H9 (cell line): ENCODE results near the gene HOXC6. TPM values are rescaled to one million over a fixed set of nuclear protein-coding genes. Genes with fewer than 3 reads are reported as not detected.
A peak's percentile ranks its signal among the peaks of the same experiment; 100 is the strongest.

ENCODE experiments used
- DNase-seq: peaks from one replicate; pipeline ENCODE4 v3.0.0-alpha.2; 2017
- H2AFZ ChIP-seq: one replicate; pipeline ENCODE4 v1.6.1; 2013; ENCODE audit warnings: mild to moderate bottlenecking, low read length, control low read depth, moderate library complexity
- H2AK5ac ChIP-seq: 2 replicates; pipeline ENCODE4 v1.6.1; 2013; ENCODE audit warnings: low read length, control low read depth, mixed read lengths; ENCODE audit not compliant: insufficient read length
- H2BK120ac ChIP-seq: one replicate; pipeline ENCODE4 v1.6.1; 2013; ENCODE audit warnings: low read depth, mild to moderate bottlenecking, low read length, control low read depth, inconsistent platforms; ENCODE audit not compliant: poor library complexity, severe bottlenecking
- H2BK12ac ChIP-seq: 2 replicates; pipeline ENCODE4 v1.6.1; 2013; ENCODE audit warnings: low read length, control low read depth, mixed read lengths, low read depth; ENCODE audit not compliant: insufficient read length
- H2BK15ac ChIP-seq: 2 replicates; pipeline ENCODE4 v1.6.1; 2013; ENCODE audit warnings: low read depth, low read length, control low read depth
- H2BK20ac ChIP-seq: one replicate; pipeline ENCODE4 v1.6.1; 2013; ENCODE audit warnings: low read depth, mild to moderate bottlenecking, low read length, control low read depth, inconsistent platforms; ENCODE audit not compliant: poor library complexity, severe bottlenecking
- H2BK5ac ChIP-seq: 2 replicates; pipeline ENCODE4 v1.6.1; 2013; ENCODE audit warnings: low read length, control low read depth, mixed read lengths; ENCODE audit not compliant: insufficient read length
- H3K14ac ChIP-seq: 2 replicates; pipeline ENCODE4 v1.6.1; 2013; ENCODE audit warnings: low read length, control low read depth; ENCODE audit not compliant: insufficient read depth
- H3K18ac ChIP-seq: 2 replicates; pipeline ENCODE4 v1.6.1; 2013; ENCODE audit warnings: low read depth, mild to moderate bottlenecking, mixed read lengths, low read length, control low read depth; ENCODE audit not compliant: insufficient read length
- H3K23ac ChIP-seq: 2 replicates; pipeline ENCODE4 v1.6.1; 2013; ENCODE audit warnings: low read length, control low read depth, mixed read lengths, low read depth; ENCODE audit not compliant: insufficient read length
- H3K23me2 ChIP-seq: 2 replicates; pipeline ENCODE4 v1.6.1; 2013; ENCODE audit warnings: low read depth, mild to moderate bottlenecking, mixed read lengths, low read length, control low read depth; ENCODE audit not compliant: insufficient read length, poor library complexity, severe bottlenecking
- H3K27ac ChIP-seq: 2 replicates; pipeline ENCODE4 v1.5.1; 2013; ENCODE audit warnings: low read length, control low read depth, mixed read lengths, low read depth; ENCODE audit not compliant: insufficient read length
- H3K27me3 ChIP-seq: 2 replicates; pipeline ENCODE4 v1.6.1; 2013; ENCODE audit warnings: low read length, control low read depth, inconsistent platforms; ENCODE audit not compliant: insufficient read depth
- H3K4ac ChIP-seq: 2 replicates; pipeline ENCODE4 v1.6.1; 2013; ENCODE audit warnings: low read depth, mild to moderate bottlenecking, control low read depth, inconsistent platforms, low read length, moderate library complexity
- H3K4me1 ChIP-seq: 2 replicates; pipeline ENCODE4 v1.6.1; 2013; ENCODE audit warnings: low read length, control low read depth, inconsistent platforms; ENCODE audit not compliant: insufficient read depth
- H3K4me2 ChIP-seq: 2 replicates; pipeline ENCODE4 v1.6.1; 2013; ENCODE audit warnings: low read length, control low read depth, mixed read lengths; ENCODE audit not compliant: insufficient read length, insufficient read depth
- H3K56ac ChIP-seq: 2 replicates; pipeline ENCODE4 v1.6.1; 2013; ENCODE audit warnings: low read depth, mild to moderate bottlenecking, mixed read lengths, low read length, control low read depth; ENCODE audit not compliant: insufficient read length
- H3K79me1 ChIP-seq: 2 replicates; pipeline ENCODE4 v1.6.1; 2013; ENCODE audit warnings: low read depth, mild to moderate bottlenecking, moderate library complexity, low read length, control low read depth, inconsistent platforms; ENCODE audit not compliant: insufficient read depth, poor library complexity, severe bottlenecking
- H3K79me2 ChIP-seq: 2 replicates; pipeline ENCODE4 v1.6.1; 2013; ENCODE audit warnings: low read length, control low read depth, inconsistent platforms; ENCODE audit not compliant: insufficient read depth
- H3K9ac ChIP-seq: 2 replicates; pipeline ENCODE4 v1.6.1; 2013; ENCODE audit warnings: low read length, control low read depth, mixed read lengths; ENCODE audit not compliant: insufficient read length; ENCODE audit errors: extremely low read depth
- H3K9me3 ChIP-seq: one replicate; pipeline ENCODE4 v1.6.1; 2013; ENCODE audit warnings: low read depth, low read length, inconsistent platforms; ENCODE audit not compliant: control insufficient read depth
- H3T11ph ChIP-seq: one replicate; pipeline ENCODE4 v1.6.1; 2013; ENCODE audit warnings: mild to moderate bottlenecking, low read length, control low read depth, inconsistent platforms
- H4K20me1 ChIP-seq: one replicate; pipeline ENCODE4 v1.6.1; 2013; ENCODE audit not compliant: control insufficient read depth, insufficient read length, insufficient read depth
- H4K5ac ChIP-seq: 2 replicates; pipeline ENCODE4 v1.6.1; 2013; ENCODE audit warnings: low read depth, mild to moderate bottlenecking, mixed read lengths, low read length, control low read depth; ENCODE audit not compliant: insufficient read length
- H4K8ac ChIP-seq: replicated peaks from 2 replicates; pipeline ENCODE4 v1.6.1; 2013; ENCODE audit warnings: low read length, control low read depth, mixed read lengths, low read depth; ENCODE audit not compliant: insufficient read length
- H4K91ac ChIP-seq: 2 replicates; pipeline ENCODE4 v1.6.1; 2013; ENCODE audit warnings: low read depth, mild to moderate bottlenecking, moderate library complexity, mixed read lengths, low read length, control low read depth; ENCODE audit not compliant: insufficient read length
- H3K27ac Mint-ChIP-seq, 3 experiments: 2 replicates in 2 of 3; 3 replicates in 1 of 3; pipeline ENCODE4 v1.8.0; 2020 to 2021; ENCODE audit warnings: mixed read lengths in 3 of 3, mild to moderate bottlenecking in 1 of 3, moderate library complexity in 1 of 3
- H3K27me3 Mint-ChIP-seq: 2 replicates; pipeline ENCODE4 v1.8.0; 2021; ENCODE audit warnings: low read depth, mild to moderate bottlenecking, moderate library complexity, mixed read lengths
- H3K36me3 Mint-ChIP-seq, 3 experiments: 2 replicates in 2 of 3; 3 replicates in 1 of 3; pipeline ENCODE4 v1.8.0; 2020 to 2021; ENCODE audit warnings: low read depth in 3 of 3, mixed read lengths in 3 of 3; ENCODE audit not compliant: insufficient read depth in 1 of 3
- H3K4me1 Mint-ChIP-seq, 2 experiments: 2 replicates each; pipeline ENCODE4 v1.8.0; 2020; ENCODE audit warnings: mixed read lengths in 2 of 2
- H3K4me3 Mint-ChIP-seq, 2 experiments: 2 replicates in 1 of 2; 3 replicates in 1 of 2; pipeline ENCODE4 v1.8.0; 2020 to 2021; ENCODE audit warnings: mild to moderate bottlenecking in 2 of 2, mixed read lengths in 2 of 2, moderate library complexity in 1 of 2
- H3K9me3 Mint-ChIP-seq, 2 experiments: 2 replicates in 1 of 2; 3 replicates in 1 of 2; pipeline ENCODE4 v1.8.0; 2020; ENCODE audit warnings: mild to moderate bottlenecking in 2 of 2, mixed read lengths in 2 of 2, moderate library complexity in 1 of 2
- WGBS: extraction: QIAGEN DNeasy Blood & Tissue Kit; methylation state at CpG from one replicate; pipeline ENCODE4 v1.1.7; 2013; ENCODE audit warnings: missing lambda C conversion rate, low lambda C conversion rate, mixed read lengths; ENCODE audit not compliant: insufficient read length; ENCODE audit errors: extremely low coverage; 5-methylcytosine and 5-hydroxymethylcytosine counted together
- total RNA-seq: library from RNA; stranded (reverse); gene quantifications from 2 replicates; pipeline ENCODE4 v1.2.1, GENCODE V29; 2021
- TF ChIP-seq, protein P1 (sequence below): fragments of 200-600 bp; sonication (generic); conservative IDR thresholded peaks from 3 replicates; pipeline ENCODE4 v1.8.0; 2021; ENCODE audit warnings: antibody characterized with exemption, mild to moderate bottlenecking

Gene HOXC6
- total RNA-seq, 1 experiment from 2014 or later = not detected

DNA sequence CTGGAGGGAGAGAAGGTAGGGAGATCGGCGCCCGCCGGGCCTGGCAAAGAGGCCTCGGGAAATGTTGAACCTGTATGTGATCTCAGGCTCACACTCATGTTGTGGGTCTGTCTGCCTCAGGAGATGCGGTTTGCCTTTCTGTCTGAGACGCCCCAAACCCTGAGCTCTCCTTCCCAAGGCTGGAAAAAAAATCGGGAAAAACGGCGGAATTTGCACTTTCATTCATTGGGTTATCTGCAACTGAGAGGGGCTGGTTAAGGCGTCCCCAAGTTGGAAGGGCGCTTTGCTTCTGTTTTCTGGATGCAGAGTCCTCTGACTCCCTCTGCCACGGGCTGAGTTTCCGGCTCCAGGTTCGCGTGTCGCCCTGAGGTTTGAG is 33.2 kb upstream of the HOXC6 start:
- H3K18ac ChIP-seq = no peak overlapping the region
- no peak for DNase-seq
- no peak overlapping the region for H2AFZ ChIP-seq
- Mint-ChIP-seq H3K9me3 (peaks cover 0 to 3% of the 10 kb centered on the region in 2 experiments; a peak in 2 of 5 replicates), H3K4me3 (peak overlapping the region in 1 of 2 experiments; percentile 73; a peak in 2 of 5 replicates), H3K27ac (peak overlapping the region in 1 of 3 experiments; percentile 59; a peak in 1 of 7 replicates), H3K4me1 (peaks cover 7 to 31% of the 10 kb centered on the region in 2 experiments), H3K36me3 (no peaks in the 10 kb centered on the region), H3K27me3 (peaks cover 100% of the 10 kb centered on the region)
- no peak overlapping the region for H3T11ph ChIP-seq
- H2AK5ac ChIP-seq = no peak overlapping the region
- no peak overlapping the region for H2BK120ac ChIP-seq
- TF ChIP-seq, protein P1, sequence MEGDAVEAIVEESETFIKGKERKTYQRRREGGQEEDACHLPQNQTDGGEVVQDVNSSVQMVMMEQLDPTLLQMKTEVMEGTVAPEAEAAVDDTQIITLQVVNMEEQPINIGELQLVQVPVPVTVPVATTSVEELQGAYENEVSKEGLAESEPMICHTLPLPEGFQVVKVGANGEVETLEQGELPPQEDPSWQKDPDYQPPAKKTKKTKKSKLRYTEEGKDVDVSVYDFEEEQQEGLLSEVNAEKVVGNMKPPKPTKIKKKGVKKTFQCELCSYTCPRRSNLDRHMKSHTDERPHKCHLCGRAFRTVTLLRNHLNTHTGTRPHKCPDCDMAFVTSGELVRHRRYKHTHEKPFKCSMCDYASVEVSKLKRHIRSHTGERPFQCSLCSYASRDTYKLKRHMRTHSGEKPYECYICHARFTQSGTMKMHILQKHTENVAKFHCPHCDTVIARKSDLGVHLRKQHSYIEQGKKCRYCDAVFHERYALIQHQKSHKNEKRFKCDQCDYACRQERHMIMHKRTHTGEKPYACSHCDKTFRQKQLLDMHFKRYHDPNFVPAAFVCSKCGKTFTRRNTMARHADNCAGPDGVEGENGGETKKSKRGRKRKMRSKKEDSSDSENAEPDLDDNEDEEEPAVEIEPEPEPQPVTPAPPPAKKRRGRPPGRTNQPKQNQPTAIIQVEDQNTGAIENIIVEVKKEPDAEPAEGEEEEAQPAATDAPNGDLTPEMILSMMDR = no peak
- no peaks in the 10 kb centered on the region for H3K9me3 ChIP-seq
- no peaks in the 10 kb centered on the region for H4K20me1 ChIP-seq
- H3K23me2 ChIP-seq = no peaks in the 10 kb centered on the region
- no peak overlapping the region for H3K56ac ChIP-seq
- H2BK5ac ChIP-seq = no peak overlapping the region
- H3K79me2 ChIP-seq = no peaks in the 10 kb centered on the region
- H3K14ac ChIP-seq = no peak overlapping the region
- no peak overlapping the region for H2BK15ac ChIP-seq
- H3K4ac ChIP-seq = no peak overlapping the region
- H3K9ac ChIP-seq = no peak overlapping the region
- H3K23ac ChIP-seq = no peak overlapping the region
- H4K8ac ChIP-seq = no peak overlapping the region
- peaks cover 99% of the 10 kb centered on the region for H3K27me3 ChIP-seq
- H2BK12ac ChIP-seq = no peak overlapping the region
- no CpG with 5 or more reads among the region's 17 CpGs for WGBS
- H3K27ac ChIP-seq = no peak overlapping the region
- no peak overlapping the region for H4K91ac ChIP-seq
- peak overlapping the region; percentile 41 for H3K4me2 ChIP-seq
- H2BK20ac ChIP-seq = no peak overlapping the region
- no peaks in the 10 kb centered on the region for H3K79me1 ChIP-seq
- no peaks in the 10 kb centered on the region for H3K4me1 ChIP-seq
- no peak overlapping the region for H4K5ac ChIP-seq
